ENCODE measurements around the gene TFPI2.
"Not testable (repeated sequence)": the region's sequence is repeated elsewhere in the genome, so short reads cannot be mapped to it uniquely, and the experiment has no call there.

TFPI2 gene

DNA sequence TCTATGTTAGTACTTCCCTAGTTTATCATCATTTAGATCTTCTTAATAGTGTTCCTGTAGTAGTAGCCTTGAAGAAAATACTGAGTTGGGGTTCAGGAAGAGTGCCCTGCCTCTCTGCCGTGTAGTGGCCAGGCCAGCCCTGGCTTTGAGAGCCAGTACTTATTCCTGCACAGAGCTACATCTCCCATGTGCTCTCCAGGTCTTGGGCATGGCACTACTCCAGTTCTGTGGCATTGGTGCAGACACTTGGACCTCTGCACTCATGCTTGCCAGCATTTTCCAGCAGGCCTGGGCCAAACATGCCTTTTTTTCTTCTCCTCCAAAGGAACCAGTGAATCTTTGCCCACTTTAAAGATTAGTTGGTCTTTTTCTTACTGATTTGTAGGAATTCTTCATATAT is 36.2 kb upstream of the TFPI2 start:
- no peak overlapping the region for H3K4me3 ChIP-seq (replicated peaks in 1 of 2; ENCODE audit: low read depth in 2 of 2, low read length in 2 of 2)
- TF ChIP-seq, protein P1, sequence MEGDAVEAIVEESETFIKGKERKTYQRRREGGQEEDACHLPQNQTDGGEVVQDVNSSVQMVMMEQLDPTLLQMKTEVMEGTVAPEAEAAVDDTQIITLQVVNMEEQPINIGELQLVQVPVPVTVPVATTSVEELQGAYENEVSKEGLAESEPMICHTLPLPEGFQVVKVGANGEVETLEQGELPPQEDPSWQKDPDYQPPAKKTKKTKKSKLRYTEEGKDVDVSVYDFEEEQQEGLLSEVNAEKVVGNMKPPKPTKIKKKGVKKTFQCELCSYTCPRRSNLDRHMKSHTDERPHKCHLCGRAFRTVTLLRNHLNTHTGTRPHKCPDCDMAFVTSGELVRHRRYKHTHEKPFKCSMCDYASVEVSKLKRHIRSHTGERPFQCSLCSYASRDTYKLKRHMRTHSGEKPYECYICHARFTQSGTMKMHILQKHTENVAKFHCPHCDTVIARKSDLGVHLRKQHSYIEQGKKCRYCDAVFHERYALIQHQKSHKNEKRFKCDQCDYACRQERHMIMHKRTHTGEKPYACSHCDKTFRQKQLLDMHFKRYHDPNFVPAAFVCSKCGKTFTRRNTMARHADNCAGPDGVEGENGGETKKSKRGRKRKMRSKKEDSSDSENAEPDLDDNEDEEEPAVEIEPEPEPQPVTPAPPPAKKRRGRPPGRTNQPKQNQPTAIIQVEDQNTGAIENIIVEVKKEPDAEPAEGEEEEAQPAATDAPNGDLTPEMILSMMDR (IDR thresholded peaks at IDR 0.05; ENCODE audit: low read depth, low read length) = no peak
- DNase-seq (ENCODE audit: low read depth in 2 of 2) = no peak

DNA sequence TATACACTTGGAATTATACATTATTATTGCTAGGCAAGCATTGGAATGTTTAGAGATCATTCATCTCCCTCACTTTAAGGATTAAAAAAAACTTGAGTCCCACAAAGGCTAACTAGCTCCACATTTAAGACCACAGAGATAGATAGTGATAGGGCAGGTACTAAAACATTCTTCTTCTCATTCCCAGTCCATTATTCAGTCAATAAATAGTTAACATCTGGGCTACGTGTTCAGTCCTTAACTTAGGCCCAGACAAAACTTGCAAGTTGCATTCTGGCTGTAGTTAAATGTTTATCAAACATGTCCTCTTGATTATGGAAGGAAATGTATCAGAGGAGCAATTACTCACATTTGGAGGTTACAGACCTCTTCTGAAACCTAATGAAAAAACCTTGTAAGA is 33.4 kb upstream of the TFPI2 start:
- DNase-seq (ENCODE audit: low read depth in 2 of 2) = peak in 1 of 2 donors; percentile 33
- peak overlapping the region; percentile 80 for H3K4me3 ChIP-seq (replicated peaks in 1 of 2; ENCODE audit: low read depth in 2 of 2, low read length in 2 of 2)

DNA sequence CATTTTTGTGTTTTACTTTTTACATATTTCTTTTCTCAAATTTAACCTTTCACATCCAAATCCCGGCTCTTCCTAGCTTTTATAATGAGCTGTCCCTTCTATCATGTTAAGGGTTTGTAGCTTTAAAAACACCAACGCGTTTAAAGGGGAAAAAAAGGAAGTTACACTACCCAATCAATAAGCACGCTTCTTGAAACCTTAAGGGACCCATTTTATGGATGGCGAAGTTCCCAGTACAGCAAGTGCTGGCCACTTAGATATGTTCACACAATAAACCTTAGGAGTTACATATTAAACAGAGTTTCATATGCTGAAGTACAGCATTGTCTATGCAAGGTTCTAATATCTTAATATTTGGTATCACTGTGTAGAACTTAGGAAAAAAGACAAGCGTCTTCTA is 32.7 kb upstream of the TFPI2 start:
- DNase-seq (ENCODE audit: low read depth in 2 of 2) = peak; percentile 55 to 56
- peak overlapping the region; percentile 80 for H3K4me3 ChIP-seq (replicated peaks in 1 of 2; ENCODE audit: low read depth in 2 of 2, low read length in 2 of 2)
- TF ChIP-seq, protein P1 (IDR thresholded peaks at IDR 0.05; ENCODE audit: low read depth, low read length) = no peak

More for the DNA sequence above, 33.4 kb upstream of the TFPI2 start:
- TF ChIP-seq, protein P1 (IDR thresholded peaks at IDR 0.05; ENCODE audit: low read depth, low read length) = no peak

DNA sequence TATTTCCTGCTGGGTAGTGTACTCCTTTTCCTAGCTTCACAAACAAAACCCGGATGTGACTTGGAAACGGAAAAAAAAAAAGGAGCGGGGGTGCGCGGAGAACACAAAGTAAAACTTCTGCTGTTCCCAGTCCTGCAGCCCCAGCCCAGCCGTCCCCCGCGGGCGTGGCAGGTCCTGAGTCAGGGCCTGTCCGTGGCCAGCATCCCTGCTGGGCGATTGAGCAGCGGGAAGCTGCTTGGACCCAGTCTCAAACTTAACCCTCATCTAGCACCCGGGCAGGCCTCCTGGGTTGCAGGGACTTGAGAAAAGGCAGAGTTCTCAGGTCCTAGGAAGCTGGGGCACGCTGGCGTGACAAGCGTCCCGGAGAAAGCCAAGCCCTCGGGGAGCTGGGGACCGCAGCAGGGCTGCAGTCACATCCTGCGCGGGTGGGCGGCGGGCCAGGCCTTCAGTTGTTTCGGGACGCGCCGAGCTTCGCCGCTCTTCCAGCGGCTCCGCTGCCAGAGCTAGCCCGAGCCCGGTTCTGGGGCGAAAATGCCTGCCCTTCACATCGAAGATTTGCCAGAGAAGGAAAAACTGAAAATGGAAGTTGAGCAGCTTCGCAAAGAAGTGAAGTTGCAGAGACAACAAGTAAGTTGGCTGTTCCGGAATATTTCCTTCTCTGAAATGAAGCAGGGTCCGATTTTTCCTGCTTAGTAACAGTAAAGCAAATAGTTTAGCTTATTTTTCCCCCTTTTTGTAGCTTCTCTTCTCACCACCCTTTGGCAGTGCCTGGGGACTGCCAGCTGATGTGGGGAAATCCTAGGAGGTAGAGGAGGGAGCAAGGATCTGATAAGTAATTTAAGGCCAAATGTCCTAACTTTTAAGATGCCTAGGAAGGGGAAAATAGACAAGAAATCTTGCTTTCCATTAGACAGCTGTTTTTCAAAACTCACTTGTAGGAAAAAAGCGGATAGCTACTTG is 31.3 kb upstream of the TFPI2 start, which contains the start of gene GNG11:
Gene GNG11, plus strand, starts transcription at position 129 of the 960 bp plus-strand sequence. Its CDS starts 403 bp downstream, at position 532.
- peak within 1 kb of the TSS; percentile 80 for H3K4me3 ChIP-seq (replicated peaks in 1 of 2; ENCODE audit: low read depth in 2 of 2, low read length in 2 of 2)
- TF ChIP-seq, protein P1 (IDR thresholded peaks at IDR 0.05; ENCODE audit: low read depth, low read length) = no peak
- DNase-seq (ENCODE audit: low read depth in 2 of 2) = peak; percentile 90 to 94

DNA sequence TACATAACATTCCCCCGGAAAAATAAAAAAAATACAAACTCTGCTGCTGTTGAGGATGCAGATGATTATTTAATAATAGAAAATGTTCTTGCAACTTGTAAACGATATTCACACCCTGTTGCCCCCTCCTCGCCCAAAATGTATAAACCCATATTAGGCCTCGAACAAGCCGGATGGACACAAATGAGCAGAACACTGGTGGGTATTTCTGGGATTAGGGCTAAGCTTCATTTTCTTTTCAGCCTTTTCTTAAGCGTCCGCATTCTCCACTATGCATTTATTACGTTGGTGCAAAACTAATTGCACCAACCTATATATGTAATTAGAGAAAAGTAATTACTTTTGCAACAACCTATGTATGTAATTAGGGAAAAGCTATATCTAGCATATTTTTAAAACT is 30.6 kb upstream of the TFPI2 start:
- H3K4me3 ChIP-seq (replicated peaks in 1 of 2; ENCODE audit: low read depth in 2 of 2, low read length in 2 of 2) = peak overlapping the region; percentile 80
- no peak for DNase-seq (ENCODE audit: low read depth in 2 of 2)
- TF ChIP-seq, protein P1 (IDR thresholded peaks at IDR 0.05; ENCODE audit: low read depth, low read length) = no peak

DNA sequence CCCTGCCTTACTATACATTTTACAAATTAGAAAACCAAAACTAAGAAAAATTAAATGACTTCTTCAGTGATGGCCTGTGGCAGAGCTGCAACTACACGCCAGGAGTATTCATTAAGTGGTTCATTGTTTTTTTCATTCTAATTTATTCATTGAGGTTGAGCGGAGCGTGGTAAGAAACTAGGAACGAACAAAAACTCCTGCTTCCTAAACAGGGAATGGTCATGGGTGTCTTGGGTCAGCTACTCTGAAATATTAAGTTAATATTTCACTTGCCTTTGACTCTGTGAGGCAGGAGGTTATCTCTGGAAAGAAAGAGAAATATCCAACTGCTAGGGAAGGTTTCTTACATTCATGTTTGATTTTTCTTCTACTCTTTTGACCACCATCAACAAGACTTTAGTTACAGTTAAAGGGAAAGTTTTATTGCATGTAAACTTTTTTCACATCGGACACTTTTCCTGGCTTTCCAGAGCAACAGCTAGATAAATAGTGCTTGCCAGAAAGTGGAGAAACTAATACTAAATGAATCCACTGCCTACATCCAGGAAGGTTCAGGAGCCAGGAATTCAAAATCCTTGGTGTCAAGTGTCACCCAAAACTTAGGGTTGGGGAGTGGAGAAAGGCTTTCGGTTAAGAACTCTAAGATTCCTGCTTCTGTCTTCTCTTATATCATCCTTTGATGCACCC is 30.1 kb upstream of the TFPI2 start:
- TF ChIP-seq, protein P1 (IDR thresholded peaks at IDR 0.05; ENCODE audit: low read depth, low read length) = no peak
- peak overlapping the region; percentile 80 for H3K4me3 ChIP-seq (replicated peaks in 1 of 2; ENCODE audit: low read depth in 2 of 2, low read length in 2 of 2)

DNA sequence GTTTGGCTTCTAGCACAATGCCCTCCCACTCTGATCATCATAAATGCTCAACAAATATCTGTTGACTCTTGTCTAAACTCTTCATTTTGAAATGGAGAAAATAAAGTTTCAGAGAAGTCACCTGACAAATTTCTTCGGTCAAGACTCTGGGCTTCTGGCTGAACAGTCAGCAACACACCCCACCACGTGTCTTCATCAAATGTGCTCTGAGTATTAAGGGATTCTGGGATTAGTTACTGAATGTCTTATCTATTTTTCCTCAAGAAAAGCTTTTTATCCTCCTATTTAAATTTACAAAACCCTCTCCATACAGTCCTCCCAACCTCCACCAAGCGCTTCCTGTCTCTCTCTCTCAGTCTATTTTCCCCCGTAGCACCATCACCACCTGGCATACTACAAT is 25.8 kb upstream of the TFPI2 start:
- H3K4me3 ChIP-seq (replicated peaks in 1 of 2; ENCODE audit: low read depth in 2 of 2, low read length in 2 of 2); DNase-seq (ENCODE audit: low read depth in 2 of 2): not testable (repeated sequence)

More for the DNA sequence above, 30.1 kb upstream of the TFPI2 start:
- DNase-seq (ENCODE audit: low read depth in 2 of 2) = peak; percentile 36 to 45

DNA sequence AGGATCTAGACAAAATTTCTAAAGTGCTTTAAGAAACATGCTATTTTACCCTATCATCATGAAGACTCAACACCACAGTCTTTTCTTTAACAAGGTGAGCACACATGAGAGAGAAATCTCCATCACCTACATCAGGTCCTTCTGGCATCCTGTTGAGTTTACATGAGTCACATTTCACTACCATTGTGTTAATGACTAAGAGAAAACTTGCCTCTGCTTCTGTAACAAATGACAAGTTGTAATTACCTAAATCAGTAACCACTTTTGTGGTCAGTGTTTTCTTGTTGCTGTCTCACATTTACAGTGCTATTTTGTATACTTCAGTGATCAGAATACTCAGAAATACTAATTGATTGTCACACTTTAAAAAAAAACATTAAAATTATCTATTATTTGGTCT is 25.3 kb upstream of the TFPI2 start:
- DNase-seq (ENCODE audit: low read depth in 2 of 2); H3K4me3 ChIP-seq (replicated peaks in 1 of 2; ENCODE audit: low read depth in 2 of 2, low read length in 2 of 2): not testable (repeated sequence)

DNA sequence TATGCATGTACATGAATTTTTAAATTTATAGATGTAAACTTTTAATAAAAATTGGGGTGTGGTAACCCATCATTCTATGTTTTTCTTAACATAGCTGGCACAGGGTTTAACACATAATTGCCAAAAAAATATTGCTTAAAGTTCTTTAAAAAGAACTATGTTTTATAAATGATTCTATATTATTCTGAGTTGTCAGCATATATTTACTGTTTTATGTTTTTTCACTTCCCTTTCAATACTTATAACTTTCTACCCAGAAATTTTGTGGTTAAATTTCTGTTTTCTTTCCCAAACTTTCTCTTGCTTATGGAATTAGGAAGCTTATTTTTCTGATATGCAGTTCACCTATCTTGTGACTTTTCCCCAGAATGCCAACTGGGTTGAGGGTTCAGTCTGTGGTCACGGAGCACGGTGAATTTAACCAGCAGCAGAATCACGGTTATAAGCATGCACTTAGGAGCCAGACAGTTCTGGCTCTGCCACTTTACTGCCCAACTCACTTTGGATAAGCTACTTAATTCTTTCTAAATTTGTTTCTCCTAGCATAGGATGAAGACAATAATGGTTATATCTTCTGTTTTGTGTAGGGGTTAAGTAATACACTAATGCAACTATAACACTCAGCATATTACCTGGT is 24.8 kb upstream of the TFPI2 start:
- H3K4me3 ChIP-seq (replicated peaks in 1 of 2; ENCODE audit: low read depth in 2 of 2, low read length in 2 of 2); DNase-seq (ENCODE audit: low read depth in 2 of 2): not testable (repeated sequence)
